Tibial nerve (tissue), 4 donors: ENCODE data around the gene MGLL.

ENCODE experiments used
- CTCF ChIP-seq, 5 experiments: fragments of 200-600 bp in 3 of 5; fragments of 450-650 bp in 2 of 5; sonication (generic) in 3 of 5; IDR thresholded peaks; one replicate each; pipeline ENCODE4 v1.5.1; 2016 to 2019; ENCODE audit warnings: antibody characterized with exemption in 5 of 5, mild to moderate bottlenecking in 3 of 5, moderate library complexity in 2 of 5
- EP300 ChIP-seq, 2 donors: sonication (generic); formaldehyde crosslinking; IDR thresholded peaks; one replicate each; pipeline ENCODE4 v1.6.1; 2017; ENCODE audit warnings: antibody characterized with exemption in 2 of 2, mild to moderate bottlenecking in 1 of 2
- POLR2A ChIP-seq, 2 donors: fragments of 450-650 bp; IDR thresholded peaks; one replicate each; pipeline ENCODE4 v1.6.1; 2017; ENCODE audit warnings: antibody characterized with exemption in 2 of 2, mild to moderate bottlenecking in 2 of 2, moderate library complexity in 2 of 2

GRCh38 chr3:127754411-127755304 lies 67.7 kb downstream of the MGLL start:
- TF ChIP-seq CTCF (IDR thresholded peaks at IDR 0.05) (no peak), POLR2A (IDR thresholded peaks at IDR 0.05) (no peak), EP300 (IDR thresholded peaks at IDR 0.05) (peak in 1 of 2 donors; percentile 59)
